Endodermal cell (in vitro differentiated cells): ENCODE measurements around the gene DCTD. TPM values are rescaled to one million over a fixed set of nuclear protein-coding genes. Genes with fewer than 3 reads are reported as not detected.

Experiments used
- DNase-seq: peaks from one replicate; pipeline ENCODE4 v3.0.0-alpha.2; 2017
- H3K27ac ChIP-seq: 2 replicates; pipeline ENCODE4 v1.5.1; 2013; ENCODE audit warnings: mild to moderate bottlenecking, low read depth, low read length, moderate library complexity
- H3K27me3 ChIP-seq: 2 replicates; pipeline ENCODE4 v1.6.1; 2013; ENCODE audit warnings: mild to moderate bottlenecking, low read length, moderate library complexity; ENCODE audit not compliant: insufficient read depth, control insufficient read depth, poor library complexity, severe bottlenecking
- H3K36me3 ChIP-seq: 2 replicates; pipeline ENCODE4 v1.7.0; 2013; ENCODE audit warnings: mild to moderate bottlenecking, low read length, moderate library complexity; ENCODE audit not compliant: control insufficient read depth, insufficient read depth
- H3K4me1 ChIP-seq: one replicate; pipeline ENCODE4 v1.7.0; 2013; ENCODE audit warnings: low read length; ENCODE audit not compliant: control insufficient read depth, insufficient read depth
- H3K4me3 ChIP-seq: 2 replicates; pipeline ENCODE4 v1.5.1; 2013; ENCODE audit warnings: mild to moderate bottlenecking, low read length, moderate library complexity
- H3K9ac ChIP-seq: 2 replicates; pipeline ENCODE4 v1.6.1; 2013; ENCODE audit warnings: mild to moderate bottlenecking, low read length, moderate library complexity; ENCODE audit not compliant: poor library complexity, severe bottlenecking; ENCODE audit errors: extremely low read depth
- H3K9me3 ChIP-seq: 2 replicates; pipeline ENCODE4 v1.6.1; 2013; ENCODE audit warnings: mild to moderate bottlenecking, low read length, moderate library complexity; ENCODE audit not compliant: control insufficient read depth
- H3K27ac Mint-ChIP-seq: 2 replicates; pipeline ENCODE4 v1.8.0; 2020; ENCODE audit warnings: mixed read lengths
- H3K27me3 Mint-ChIP-seq: 2 replicates; pipeline ENCODE4 v1.8.0; 2021; ENCODE audit warnings: mild to moderate bottlenecking, mixed read lengths; ENCODE audit not compliant: insufficient read depth
- H3K36me3 Mint-ChIP-seq: 2 replicates; pipeline ENCODE4 v1.8.0; 2020; ENCODE audit warnings: low read depth, mixed read lengths
- H3K4me1 Mint-ChIP-seq: 2 replicates; pipeline ENCODE4 v1.8.0; 2020; ENCODE audit warnings: mixed read lengths
- H3K4me3 Mint-ChIP-seq: 2 replicates; pipeline ENCODE4 v1.8.0; 2020; ENCODE audit warnings: mild to moderate bottlenecking, moderate library complexity, mixed read lengths
- H3K9me3 Mint-ChIP-seq: 2 replicates; pipeline ENCODE4 v1.8.0; 2020; ENCODE audit warnings: mild to moderate bottlenecking, mixed read lengths
- WGBS, 2 experiments: methylation state at CpG; one replicate each; pipeline versions ENCODE4 v1.1.5 to v1.1.7; 2013; ENCODE audit warnings: missing lambda C conversion rate in 2 of 2, mixed read lengths in 1 of 2; ENCODE audit not compliant: insufficient coverage in 1 of 2, insufficient read length in 1 of 2; 5-methylcytosine and 5-hydroxymethylcytosine counted together
- total RNA-seq, 2 donors: library from RNA; stranded (reverse); fragmentation: NEBNext Ultra II Directional in 1 of 2; extraction: Animal tissue kit (Norgen Biotek cat#: 25700) in 1 of 2; gene quantifications; 2 replicates in 1 of 2; 3 replicates in 1 of 2; pipeline ENCODE4 v1.2.1, GENCODE V29; 2021
- TF ChIP-seq, protein P1 (sequence below): fragments of 200-600 bp; sonication (generic); conservative IDR thresholded peaks from 2 replicates; pipeline ENCODE4 v1.5.0; 2021; ENCODE audit warnings: antibody characterized with exemption, mild to moderate bottlenecking

DCTD gene
- total RNA-seq, 2 donors from 2014 or later = 104 to 111 TPM

DNA sequence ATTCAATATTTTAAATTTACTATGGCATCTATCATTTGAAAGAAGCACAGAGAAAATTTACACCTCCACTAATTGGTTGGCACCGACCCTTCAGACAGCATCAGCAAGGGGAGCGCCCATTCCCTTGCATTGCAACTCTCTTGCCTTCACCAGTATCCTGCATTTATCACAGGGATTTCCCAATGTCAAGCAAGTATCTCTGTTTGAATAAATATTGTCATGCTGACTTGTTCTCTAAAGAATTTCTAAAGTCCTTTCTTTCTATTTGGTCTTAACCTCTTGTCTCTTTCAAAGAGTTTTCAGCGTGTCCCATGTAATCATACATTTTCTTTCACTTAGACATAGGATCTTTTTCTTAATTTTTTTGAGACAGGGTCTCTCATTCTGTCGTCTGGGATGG, 10.4 kb downstream of the DCTD start:
- Mint-ChIP-seq H3K4me1 (peaks cover 25% of the 10 kb centered on the region), H3K27me3 (no peaks in the 10 kb centered on the region), H3K27ac (no peak overlapping the region), H3K4me3 (no peak overlapping the region), H3K36me3 (peaks cover 75% of the 10 kb centered on the region), H3K9me3 (no peaks in the 10 kb centered on the region)
- peaks cover 5% of the 10 kb centered on the region for H3K9me3 ChIP-seq
- no peak for DNase-seq
- H3K9ac ChIP-seq = no peak overlapping the region
- H3K36me3 ChIP-seq = peaks cover 60% of the 10 kb centered on the region
- TF ChIP-seq, protein P1, sequence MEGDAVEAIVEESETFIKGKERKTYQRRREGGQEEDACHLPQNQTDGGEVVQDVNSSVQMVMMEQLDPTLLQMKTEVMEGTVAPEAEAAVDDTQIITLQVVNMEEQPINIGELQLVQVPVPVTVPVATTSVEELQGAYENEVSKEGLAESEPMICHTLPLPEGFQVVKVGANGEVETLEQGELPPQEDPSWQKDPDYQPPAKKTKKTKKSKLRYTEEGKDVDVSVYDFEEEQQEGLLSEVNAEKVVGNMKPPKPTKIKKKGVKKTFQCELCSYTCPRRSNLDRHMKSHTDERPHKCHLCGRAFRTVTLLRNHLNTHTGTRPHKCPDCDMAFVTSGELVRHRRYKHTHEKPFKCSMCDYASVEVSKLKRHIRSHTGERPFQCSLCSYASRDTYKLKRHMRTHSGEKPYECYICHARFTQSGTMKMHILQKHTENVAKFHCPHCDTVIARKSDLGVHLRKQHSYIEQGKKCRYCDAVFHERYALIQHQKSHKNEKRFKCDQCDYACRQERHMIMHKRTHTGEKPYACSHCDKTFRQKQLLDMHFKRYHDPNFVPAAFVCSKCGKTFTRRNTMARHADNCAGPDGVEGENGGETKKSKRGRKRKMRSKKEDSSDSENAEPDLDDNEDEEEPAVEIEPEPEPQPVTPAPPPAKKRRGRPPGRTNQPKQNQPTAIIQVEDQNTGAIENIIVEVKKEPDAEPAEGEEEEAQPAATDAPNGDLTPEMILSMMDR = no peak
- WGBS, 2 experiments = 96% methylated on average over 3 to 4 of the region's 4 CpGs
- no peak overlapping the region for H3K27ac ChIP-seq
- H3K4me3 ChIP-seq = no peak overlapping the region
- no peaks in the 10 kb centered on the region for H3K27me3 ChIP-seq
- H3K4me1 ChIP-seq = peaks cover 5% of the 10 kb centered on the region

DNA sequence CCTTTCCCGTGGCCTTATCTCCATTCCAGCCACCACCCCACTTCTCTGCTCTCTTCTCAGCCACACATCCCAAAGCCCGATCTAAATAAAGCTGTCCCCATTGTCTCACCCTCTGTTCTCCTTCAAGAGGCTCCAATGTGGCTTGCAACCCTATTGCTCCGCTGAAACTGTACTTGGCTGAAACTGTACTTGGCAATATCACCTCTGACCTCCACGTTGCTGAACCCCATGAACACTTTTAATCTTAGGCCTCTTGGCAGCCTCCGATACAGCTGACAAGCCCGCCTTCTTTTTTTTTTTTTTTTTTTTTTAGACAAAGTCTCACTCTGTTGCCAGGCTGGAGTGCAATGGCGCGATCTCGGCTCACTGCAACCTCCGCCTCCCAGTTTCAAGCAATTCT, 12.1 kb downstream of the DCTD start:
- Histone ChIP-seq H3K9me3 (no peaks in the 10 kb centered on the region), H3K27ac (no peak overlapping the region), H3K4me3 (no peak overlapping the region), H3K4me1 (peaks cover 5% of the 10 kb centered on the region), H3K36me3 (peaks cover 66% of the 10 kb centered on the region), H3K27me3 (no peaks in the 10 kb centered on the region), H3K9ac (peak overlapping the region; percentile 1)
- TF ChIP-seq, protein P1 = no peak
- Mint-ChIP-seq H3K27me3 (no peaks in the 10 kb centered on the region), H3K9me3 (no peaks in the 10 kb centered on the region), H3K36me3 (peaks cover 74% of the 10 kb centered on the region), H3K4me3 (peak overlapping the region; percentile 1), H3K27ac (peak overlapping the region; percentile 90), H3K4me1 (peaks cover 25% of the 10 kb centered on the region)
- WGBS, 2 experiments = 93 to 96% methylated on average over 3 to 10 of the region's 10 CpGs
- no peak for DNase-seq

DNA sequence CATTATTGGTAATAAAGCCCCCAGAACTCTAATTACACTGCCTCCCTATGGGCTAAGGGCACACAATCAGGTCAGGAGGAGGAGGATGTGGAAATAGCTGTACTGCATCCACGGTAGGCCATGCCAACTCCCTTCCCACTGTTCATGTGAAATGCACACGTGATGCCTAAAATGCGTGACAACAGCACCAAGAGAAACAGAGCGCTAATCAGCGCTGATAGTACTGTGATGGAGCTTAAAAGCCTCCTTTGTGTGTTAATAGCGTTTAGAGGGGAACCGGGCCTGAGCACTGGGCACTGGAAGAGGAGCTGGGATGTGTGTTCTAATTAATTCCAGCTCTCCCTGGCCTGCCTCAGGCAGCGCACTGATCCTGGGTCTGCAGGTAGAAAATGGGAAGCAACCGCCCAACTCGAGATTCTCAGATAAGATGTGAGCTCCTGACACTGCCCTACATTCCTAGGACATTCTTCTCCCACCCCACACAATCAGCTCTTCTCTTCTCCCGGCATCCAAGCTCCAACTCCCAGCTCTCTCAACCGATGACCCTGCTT, 12.9 kb downstream of the DCTD start:
- no peak overlapping the region for H3K27ac ChIP-seq
- DNase-seq = peak; percentile 53
- TF ChIP-seq, protein P1 = no peak
- no peaks in the 10 kb centered on the region for H3K9me3 Mint-ChIP-seq
- no peaks in the 10 kb centered on the region for H3K9me3 ChIP-seq
- 80 to 84% methylated on average over 8 to 12 of the region's 12 CpGs for WGBS, 2 experiments
- peaks cover 74% of the 10 kb centered on the region for H3K36me3 Mint-ChIP-seq
- peak overlapping the region; percentile 1 for H3K4me3 Mint-ChIP-seq
- H3K27me3 Mint-ChIP-seq = no peaks in the 10 kb centered on the region
- H3K9ac ChIP-seq = no peak overlapping the region
- H3K27ac Mint-ChIP-seq = peak overlapping the region; percentile 90
- peaks cover 70% of the 10 kb centered on the region for H3K36me3 ChIP-seq
- H3K27me3 ChIP-seq = no peaks in the 10 kb centered on the region
- H3K4me3 ChIP-seq = no peak overlapping the region
- peaks cover 5% of the 10 kb centered on the region for H3K4me1 ChIP-seq
- peaks cover 22% of the 10 kb centered on the region for H3K4me1 Mint-ChIP-seq
